GM21529 (cell line): Measurements from ENCODE around the gene MYB.

Experiments used
- ATAC-seq: cut with Tn5 transposase; IDR thresholded peaks from one replicate; pipeline ENCODE4 v1.9.1; 2021; ENCODE audit not compliant: unreplicated experiment

Gene MYB

DNA sequence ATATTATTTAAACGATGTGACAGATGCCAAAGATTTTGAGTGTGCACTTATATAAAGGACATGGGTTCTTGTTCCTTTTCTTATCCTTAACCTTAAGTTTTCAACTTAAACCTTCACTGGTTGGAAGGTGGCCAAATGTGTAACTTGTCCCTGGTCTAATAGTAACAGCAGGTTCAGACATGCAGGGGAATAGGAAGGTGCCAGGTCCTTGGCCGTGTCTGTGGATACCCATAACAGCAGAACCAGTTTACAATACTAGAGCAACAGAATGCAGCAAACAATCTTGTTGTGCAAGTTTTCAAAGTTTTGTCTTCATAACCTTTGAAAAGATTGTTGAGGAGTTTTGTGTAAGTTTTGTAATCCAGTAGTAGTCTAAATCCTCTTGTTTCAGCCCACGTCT is 4.4 kb downstream of the MYB start:
- no peak for ATAC-seq

GRCh38 chr6:135186255-135186654 is 5.1 kb downstream of the MYB start:
- ATAC-seq: no peak

DNA sequence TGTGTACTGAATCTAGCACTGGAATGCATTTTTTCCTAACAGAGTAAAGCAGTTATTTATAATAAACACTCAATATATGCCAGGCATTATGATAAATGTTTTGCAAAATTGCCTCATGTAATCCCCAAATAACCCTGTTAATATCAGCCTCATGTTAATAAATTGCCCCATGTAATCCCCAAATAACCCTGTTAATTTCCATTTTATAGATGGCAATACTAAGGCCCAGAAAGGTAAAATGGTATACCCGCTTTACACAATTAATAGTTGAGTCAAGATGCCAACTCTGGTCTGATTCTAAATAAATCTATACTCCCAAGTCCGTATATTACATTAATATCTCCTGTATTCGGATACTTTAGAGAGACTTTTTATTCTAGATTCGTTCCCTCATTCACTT is 6.3 kb downstream of the MYB start:
- no peak for ATAC-seq

- no peak for ATAC-seq
Measured at GRCh38 chr6:135188718-135189117, 7.6 kb downstream of the MYB start.

DNA sequence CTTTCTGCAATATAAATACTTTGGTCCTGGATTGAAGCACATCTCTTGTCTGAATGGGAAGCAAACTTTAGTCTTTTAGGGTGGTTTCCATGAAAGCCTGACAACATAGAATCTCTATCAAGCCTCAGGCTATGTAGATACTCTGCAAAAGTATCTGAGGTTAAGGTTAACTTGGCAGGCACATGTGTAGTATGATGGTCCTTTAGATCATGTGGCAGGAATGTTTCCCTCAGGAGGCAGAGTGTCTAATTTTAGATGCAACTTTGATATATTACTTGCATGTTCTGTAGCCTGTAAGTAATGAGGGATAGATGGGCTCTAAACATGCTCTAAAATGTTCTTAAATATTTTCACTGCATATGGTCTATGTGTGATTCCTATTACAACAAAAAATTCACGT is 8.2 kb downstream of the MYB start:
- no peak for ATAC-seq

- no peak for ATAC-seq
Measured at GRCh38 chr6:135191508-135192255, 10.6 kb downstream of the MYB start.

DNA sequence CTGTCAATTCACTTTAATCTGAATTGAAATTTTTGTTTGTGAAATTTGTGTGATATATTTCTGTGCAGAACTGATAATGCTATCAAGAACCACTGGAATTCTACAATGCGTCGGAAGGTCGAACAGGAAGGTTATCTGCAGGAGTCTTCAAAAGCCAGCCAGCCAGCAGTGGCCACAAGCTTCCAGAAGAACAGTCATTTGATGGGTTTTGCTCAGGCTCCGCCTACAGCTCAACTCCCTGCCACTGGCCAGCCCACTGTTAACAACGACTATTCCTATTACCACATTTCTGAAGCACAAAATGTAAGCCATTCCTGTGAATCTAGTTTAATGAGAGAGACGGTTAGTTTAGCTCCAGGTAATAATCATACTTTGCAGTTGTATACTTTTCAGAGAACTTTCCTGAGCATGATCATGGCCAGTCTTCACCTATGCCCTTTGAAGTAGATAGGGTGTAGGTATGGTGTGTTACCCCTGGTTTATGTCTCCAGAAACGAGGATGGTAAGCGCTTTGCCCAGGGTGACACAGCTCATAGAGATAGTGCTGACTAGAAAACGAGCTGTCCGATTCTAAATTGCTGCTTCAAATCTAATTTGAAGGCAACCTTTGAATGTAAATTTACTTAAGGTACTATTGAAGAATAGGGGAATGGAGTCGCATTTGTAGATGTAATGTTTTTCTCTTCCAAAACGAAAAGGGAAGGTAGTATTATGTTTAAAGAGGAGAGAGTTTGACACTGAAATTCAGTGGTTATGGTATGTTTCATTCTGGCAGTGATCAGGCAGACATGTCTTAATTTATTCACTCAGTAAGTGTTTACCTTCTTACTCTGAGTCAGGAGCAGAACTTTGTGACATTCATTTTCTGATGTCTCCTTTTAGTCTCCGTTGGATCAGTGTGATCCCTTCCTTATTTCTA is 11.4 kb downstream of the MYB start:
- ATAC-seq: no peak

- no peak for ATAC-seq
Measured at GRCh38 chr6:135193221-135193620, 12.1 kb downstream of the MYB start.

DNA sequence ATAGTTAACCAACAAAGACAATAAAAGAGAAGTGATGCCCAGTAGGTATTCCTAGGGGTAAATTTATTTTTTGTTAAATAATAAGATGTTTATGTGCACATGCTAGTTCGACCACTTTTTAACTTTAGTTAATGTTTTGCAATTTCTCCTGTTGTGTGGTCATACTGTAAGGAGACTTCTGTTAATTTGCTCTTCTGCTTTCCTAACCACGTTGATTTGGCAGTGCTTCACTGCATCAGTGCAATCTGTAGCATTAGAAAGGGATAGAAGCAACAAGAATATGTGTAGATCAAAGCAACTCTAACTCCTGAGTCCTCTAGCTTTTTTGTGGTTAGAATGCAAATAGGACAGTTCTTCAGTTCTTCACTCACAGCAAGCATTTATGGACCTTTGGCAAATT is 13.9 kb downstream of the MYB start:
- no peak for ATAC-seq

- no peak for ATAC-seq
Measured at GRCh38 chr6:135195522-135195921, 14.4 kb downstream of the MYB start.

GRCh38 chr6:135196739-135197510 is 15.8 kb downstream of the MYB start:
- no peak for ATAC-seq

DNA sequence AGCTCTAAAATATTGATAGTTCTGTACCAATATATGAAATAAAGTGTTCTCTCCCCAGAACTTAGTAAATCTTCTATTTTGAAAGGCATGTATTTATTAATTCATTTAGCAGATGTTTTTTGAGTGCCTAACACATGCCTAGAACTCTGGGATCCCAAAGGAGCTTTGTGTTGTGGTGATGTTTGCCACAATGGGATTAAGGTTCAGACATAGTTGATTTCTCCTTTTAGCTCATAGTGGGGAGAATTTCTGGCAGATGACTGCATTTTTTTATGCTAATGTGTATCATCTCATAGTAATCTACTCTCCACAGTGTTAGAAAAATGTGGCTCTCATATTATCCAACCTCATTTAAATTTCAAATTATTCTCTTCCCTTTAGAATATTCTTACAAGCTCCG is 21.7 kb downstream of the MYB start:
- ATAC-seq: no peak

- ATAC-seq: no peak
Measured at GRCh38 chr6:135204951-135205350, 23.8 kb downstream of the MYB start.

- ATAC-seq: no peak
Measured at GRCh38 chr6:135209803-135210202, 28.7 kb downstream of the MYB start.

DNA sequence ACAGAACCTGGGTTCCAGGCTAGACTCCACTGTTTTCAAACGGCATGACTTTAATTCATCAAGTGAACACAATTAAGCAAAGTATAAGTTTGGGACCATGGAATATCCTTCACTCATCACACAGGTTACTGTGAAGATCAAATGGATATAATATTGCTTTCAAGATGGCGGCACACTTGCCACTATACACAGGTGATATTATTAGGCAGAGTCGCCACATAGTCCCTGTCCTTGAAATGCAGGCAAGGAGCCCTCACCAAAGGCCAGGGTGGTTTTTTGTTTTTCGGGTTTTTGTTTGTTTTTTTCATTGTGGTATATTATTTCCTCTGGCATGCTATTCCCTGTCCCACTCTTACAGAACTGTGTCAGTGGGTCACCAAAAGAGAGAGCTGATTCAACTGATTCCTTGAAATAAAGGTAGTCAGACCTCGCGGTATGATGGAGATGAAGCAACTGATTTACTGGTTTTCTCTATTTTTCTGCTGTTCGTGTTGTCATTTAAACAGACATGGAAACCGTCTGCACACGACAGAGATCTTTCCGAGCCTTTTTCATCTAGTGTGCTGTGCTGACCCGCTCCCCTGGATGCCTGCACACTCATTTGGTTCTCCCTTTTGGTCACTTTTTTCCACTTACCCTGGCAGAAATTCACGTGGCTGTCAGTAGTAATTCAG is 29.7 kb downstream of the MYB start:
- no peak for ATAC-seq

DNA sequence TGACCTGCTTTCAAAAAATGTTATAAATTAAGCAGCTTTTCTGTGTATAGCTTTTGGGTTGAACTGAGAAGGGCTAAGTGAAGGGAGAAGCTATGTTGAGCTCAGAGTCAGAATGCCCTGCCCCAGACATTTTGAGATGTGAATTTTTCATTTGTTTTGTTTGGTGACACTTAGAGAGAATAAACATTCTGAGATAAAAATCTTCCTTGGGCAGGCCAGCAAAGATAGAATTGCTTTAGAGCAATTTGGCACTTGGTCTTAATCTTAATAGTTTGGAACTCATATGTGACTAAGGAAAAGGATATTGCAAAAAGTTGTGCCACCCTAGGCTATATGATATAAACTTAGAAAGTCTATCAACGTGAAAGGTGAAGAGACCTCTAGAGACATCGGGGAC is 30.2 kb downstream of the MYB start:
- no peak for ATAC-seq

DNA sequence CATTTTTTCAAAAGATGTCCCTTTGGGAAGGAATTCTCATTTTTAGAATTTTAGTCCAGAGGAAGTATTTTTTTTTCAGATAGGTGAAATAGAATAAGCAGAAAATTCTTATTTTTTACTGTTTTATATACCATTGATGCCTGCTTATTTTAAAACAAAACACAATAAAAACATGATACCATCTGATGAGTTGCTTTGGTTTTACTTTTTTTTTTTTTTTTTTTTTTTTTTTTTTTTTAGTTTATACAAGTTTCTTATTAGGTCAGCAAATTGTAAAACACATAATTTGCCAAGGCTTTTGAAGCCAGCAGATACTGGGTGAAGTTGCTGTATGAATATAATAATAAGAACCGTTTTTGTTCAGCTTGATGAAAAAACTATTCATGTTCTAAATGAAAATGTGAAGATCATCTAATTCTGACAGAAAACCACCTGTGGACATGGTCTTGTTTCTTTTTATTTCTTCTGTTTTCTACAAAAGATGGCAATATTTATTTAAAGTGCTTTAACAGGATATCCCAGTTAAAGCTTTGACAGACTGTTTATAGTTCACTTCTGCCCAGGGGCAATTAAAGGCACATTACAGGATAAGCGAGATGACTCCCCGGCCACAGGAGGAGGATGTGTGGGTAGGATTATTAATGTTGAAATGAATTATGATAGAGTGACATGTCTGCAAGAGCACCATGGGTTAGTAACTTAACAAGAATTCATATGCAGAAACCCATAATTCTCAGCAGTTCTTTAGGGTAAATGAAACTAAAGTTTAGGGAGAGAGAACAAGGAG is 31.1 kb downstream of the MYB start:
- ATAC-seq: no peak

- ATAC-seq: no peak
Measured at GRCh38 chr6:135212935-135213334, 31.8 kb downstream of the MYB start.

DNA sequence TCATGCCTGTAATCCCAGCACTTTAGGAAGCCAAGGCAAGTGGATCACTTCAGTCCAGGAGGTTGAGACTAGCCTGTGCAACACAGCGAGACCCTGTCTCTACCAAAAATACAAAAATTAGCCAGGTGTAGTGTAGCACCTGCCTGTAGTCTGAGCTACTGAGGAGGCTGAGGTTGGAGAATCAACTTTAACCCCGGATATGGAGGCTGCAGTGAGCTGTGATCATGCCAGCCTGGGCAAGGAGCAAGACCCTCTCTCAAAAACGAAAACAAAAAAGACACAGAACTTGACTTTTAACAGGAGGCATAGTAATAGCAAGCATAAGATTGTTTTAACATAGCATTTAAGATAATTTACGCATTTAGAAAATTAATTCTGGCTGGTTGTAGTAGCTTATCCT is 32.5 kb downstream of the MYB start:
- ATAC-seq: no peak

DNA sequence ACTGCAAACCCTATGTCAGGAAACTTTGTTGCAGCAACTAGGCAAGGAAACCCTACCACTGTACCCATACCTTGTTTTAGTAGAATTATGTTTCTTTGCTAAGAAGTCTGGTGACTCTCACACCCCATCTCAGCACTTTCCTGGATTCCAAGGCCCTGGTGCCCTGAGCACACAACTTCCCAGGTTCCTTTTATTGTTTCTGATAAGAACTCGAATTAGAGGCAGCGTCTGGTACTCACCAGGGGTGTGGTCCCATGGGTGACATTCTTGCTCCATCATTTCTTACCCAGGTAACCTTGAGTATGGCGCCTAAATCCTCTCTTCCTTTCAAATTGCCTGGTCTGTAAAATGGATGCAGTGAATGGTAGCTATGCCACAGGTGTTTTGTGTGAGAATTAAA is 34.1 kb downstream of the MYB start:
- ATAC-seq: no peak
